Esophagus muscularis mucosa (tissue), 4 donors: ENCODE measurements around the gene SHTN1.

ENCODE experiments used
- EP300 ChIP-seq: sonication (generic); formaldehyde crosslinking; IDR thresholded peaks from one replicate; pipeline ENCODE4 v1.6.1; 2017; ENCODE audit warnings: antibody characterized with exemption
- POLR2A ChIP-seq: fragments of 450-650 bp; IDR thresholded peaks from one replicate; pipeline ENCODE4 v1.6.1; 2017; ENCODE audit warnings: antibody characterized with exemption, moderate library complexity, mild to moderate bottlenecking, low read depth
- TF ChIP-seq, protein P1 (sequence below), 3 experiments: fragments of 200-600 bp in 2 of 3; fragments of 450-650 bp in 1 of 3; sonication (generic) in 2 of 3; IDR thresholded peaks; one replicate each; pipeline ENCODE4 v1.5.1; 2017 to 2019; ENCODE audit warnings: antibody characterized with exemption in 3 of 3, mild to moderate bottlenecking in 2 of 3, moderate library complexity in 1 of 3

DNA sequence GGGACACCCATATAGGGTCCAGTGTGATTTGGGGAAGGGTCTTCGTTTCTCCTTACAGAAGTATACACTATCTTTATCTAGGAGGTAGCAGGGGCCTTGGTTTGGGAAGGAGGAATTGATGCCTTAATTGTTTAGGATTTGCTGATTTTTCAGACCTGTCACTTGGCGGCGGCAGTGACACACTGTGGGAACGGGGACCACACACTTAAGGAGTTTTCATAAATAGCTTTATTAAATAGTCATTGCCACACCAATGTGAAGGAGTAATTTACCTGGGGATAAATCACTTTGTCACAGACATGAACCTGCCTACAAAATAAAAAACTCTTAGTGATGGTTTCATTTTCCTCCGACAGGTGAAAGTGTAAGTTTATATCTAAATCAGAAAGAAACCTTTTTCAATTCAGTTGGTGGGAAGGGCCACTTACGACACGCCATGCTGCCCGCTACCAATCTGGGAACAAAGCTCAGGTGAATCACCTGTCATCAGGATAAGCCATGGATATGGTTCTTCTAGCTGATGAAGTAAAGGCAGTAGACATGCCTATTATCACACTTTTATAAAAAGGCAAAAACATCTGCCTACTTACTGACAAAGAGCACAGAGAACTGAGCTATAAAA, 168.0 kb downstream of the SHTN1 start:
- TF ChIP-seq, protein P1, sequence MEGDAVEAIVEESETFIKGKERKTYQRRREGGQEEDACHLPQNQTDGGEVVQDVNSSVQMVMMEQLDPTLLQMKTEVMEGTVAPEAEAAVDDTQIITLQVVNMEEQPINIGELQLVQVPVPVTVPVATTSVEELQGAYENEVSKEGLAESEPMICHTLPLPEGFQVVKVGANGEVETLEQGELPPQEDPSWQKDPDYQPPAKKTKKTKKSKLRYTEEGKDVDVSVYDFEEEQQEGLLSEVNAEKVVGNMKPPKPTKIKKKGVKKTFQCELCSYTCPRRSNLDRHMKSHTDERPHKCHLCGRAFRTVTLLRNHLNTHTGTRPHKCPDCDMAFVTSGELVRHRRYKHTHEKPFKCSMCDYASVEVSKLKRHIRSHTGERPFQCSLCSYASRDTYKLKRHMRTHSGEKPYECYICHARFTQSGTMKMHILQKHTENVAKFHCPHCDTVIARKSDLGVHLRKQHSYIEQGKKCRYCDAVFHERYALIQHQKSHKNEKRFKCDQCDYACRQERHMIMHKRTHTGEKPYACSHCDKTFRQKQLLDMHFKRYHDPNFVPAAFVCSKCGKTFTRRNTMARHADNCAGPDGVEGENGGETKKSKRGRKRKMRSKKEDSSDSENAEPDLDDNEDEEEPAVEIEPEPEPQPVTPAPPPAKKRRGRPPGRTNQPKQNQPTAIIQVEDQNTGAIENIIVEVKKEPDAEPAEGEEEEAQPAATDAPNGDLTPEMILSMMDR (IDR thresholded peaks at IDR 0.05): no peak
- TF ChIP-seq EP300 (no peak), POLR2A (no peak)
